GM12872 (cell line): Measurements from ENCODE around the gene ARFRP1.
A peak's percentile ranks its signal among the peaks of the same experiment; 100 is the strongest.

Source experiments
- TF ChIP-seq, protein P1 (sequence below): IDR thresholded peaks from 3 replicates; pipeline ENCODE4 v1.5.1; 2011; ENCODE audit warnings: low read depth, mild to moderate bottlenecking, low read length, moderate library complexity; ENCODE audit not compliant: insufficient read depth

Gene ARFRP1

DNA sequence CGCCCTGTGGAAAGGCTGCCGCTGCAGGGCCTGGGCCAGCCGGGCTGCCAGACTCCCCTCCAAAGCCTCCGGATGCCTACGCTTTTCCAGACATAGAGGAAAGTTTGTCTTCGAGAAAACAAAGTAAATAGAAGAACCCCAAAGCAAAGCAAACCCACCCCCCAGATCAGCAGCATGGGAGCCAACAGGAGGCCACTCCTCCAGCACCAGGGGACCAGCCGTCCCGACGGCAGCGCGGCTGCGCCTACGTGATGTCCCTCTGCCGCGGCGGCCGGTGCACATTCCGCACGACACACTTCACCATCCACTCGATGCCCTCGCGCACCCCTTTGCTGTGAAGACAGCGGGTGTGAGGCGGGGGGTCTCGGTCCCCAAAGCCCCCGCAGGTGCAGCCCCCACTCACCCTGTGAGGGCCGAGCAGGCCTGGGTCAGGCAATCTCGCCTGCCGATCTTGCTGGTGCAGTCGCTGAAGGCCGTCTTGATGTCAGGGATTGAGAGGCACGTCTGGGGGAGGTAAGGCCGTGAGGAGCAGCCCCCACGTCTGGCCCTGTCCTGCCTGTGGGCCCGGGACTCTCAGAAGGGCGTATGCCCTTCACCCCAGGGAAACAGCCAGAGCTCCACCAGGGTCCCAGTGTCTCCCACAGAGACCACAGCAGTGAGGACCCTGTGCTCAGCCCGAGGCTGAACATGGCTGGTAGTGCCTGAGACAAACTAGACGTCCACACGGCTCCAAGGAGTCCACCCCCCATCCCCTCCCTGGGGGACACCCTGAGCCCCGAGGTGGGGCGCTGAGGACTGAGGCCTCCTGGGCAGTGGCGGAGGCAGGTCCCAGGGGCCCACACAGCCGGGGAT, 7.4 kb downstream of the ARFRP1 start:
- TF ChIP-seq, protein P1, sequence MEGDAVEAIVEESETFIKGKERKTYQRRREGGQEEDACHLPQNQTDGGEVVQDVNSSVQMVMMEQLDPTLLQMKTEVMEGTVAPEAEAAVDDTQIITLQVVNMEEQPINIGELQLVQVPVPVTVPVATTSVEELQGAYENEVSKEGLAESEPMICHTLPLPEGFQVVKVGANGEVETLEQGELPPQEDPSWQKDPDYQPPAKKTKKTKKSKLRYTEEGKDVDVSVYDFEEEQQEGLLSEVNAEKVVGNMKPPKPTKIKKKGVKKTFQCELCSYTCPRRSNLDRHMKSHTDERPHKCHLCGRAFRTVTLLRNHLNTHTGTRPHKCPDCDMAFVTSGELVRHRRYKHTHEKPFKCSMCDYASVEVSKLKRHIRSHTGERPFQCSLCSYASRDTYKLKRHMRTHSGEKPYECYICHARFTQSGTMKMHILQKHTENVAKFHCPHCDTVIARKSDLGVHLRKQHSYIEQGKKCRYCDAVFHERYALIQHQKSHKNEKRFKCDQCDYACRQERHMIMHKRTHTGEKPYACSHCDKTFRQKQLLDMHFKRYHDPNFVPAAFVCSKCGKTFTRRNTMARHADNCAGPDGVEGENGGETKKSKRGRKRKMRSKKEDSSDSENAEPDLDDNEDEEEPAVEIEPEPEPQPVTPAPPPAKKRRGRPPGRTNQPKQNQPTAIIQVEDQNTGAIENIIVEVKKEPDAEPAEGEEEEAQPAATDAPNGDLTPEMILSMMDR: no peak

GRCh38 chr20:63699466-63700198, 8.1 kb downstream of the ARFRP1 start:
- TF ChIP-seq, protein P1: no peak

DNA sequence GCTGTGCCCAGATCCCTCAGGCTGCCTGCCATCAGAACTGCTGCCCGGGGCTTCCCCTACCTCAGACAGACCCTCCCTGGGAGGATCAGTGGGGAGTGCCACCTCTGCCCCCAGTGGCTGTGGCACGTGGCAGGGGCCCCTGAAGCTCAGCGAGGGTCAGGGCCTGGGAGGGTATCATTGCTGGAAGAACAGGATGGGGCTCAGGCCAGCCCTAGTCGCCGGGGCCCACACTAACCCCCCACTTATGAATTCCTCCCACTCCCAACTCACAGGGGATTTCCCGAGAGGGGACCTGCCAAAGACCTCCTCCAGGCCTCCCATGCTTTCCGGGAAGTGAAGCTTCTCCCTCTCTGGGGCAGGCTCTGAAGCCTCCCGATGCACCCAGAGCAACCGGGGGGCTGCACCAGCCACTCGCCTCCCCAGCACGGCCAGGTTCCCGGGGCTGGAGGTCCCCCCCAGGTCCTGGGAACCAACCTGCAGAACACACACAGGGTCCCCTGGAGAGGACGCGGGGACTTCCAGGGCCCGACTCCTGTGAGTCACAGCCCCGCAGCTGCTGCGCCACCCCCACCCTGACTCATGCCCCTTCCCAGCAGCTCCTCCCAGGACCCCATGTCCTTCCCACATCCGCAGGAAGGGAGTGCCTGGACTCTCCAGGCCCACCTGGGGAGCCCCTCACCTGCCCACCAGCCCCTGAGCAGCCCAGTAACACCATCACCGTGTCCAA, 8.9 kb downstream of the ARFRP1 start:
- TF ChIP-seq, protein P1: 0 out of 3 replicates have a peak, but pooled peaks have one; percentile 3

- TF ChIP-seq, protein P1: no peak
Observed at GRCh38 chr20:63697868-63698545, 9.8 kb downstream of the ARFRP1 start.

- TF ChIP-seq, protein P1: no peak
Observed at GRCh38 chr20:63697357-63697867, 10.4 kb downstream of the ARFRP1 start.

GRCh38 chr20:63696628-63697356, 11.0 kb downstream of the ARFRP1 start, which contains the start of gene TNFRSF6B:
TSS of gene TNFRSF6B (plus strand) at chr20:63696652. CDS start at chr20:63696768, 116 bp downstream.
- TF ChIP-seq, protein P1: no peak
